Stimulated activated CD8-positive, alpha-beta memory T cell treated with anti-CD3 and anti-CD28 coated beads, Interleukin-2, amount 100 ng/mL, for 48 hours (primary cell): Measurements from ENCODE around the gene PPM1M.
A peak's percentile ranks its signal among the peaks of the same experiment; 100 is the strongest.

Experiments
- DNase-seq, 2 donors: peaks; one replicate each; pipeline ENCODE4 v3.0.0-alpha.2; 2020; ENCODE audit warnings: low read depth in 2 of 2

The PPM1M gene

GRCh38 chr3:52216585-52217408, 28.8 kb upstream of the PPM1M start:
- no peak for DNase-seq

- DNase-seq = no peak
Measured at GRCh38 chr3:52217409-52217805, 28.2 kb upstream of the PPM1M start.

GRCh38 chr3:52218026-52218425, 27.5 kb upstream of the PPM1M start:
- no peak for DNase-seq

DNA sequence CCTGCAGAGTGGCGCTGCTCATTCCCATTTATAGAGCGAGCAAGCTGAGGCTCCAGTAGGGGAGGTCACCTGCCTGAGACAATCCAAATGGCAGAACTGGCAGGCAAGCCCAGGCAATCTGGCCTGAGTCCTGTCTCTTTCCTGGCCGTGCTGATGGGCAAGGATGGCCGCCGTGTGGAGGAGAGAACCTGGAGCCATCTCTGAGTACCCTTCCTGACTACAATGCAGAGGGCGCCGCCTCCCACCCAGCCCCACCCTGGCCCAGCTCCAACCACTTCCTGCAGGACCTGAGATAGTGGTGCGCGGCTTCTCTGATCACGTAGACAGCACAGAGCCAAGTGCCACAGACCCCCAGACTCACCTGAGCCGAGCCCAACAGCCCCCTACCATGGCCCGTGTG, 27.1 kb upstream of the PPM1M start:
- no peak for DNase-seq

DNA sequence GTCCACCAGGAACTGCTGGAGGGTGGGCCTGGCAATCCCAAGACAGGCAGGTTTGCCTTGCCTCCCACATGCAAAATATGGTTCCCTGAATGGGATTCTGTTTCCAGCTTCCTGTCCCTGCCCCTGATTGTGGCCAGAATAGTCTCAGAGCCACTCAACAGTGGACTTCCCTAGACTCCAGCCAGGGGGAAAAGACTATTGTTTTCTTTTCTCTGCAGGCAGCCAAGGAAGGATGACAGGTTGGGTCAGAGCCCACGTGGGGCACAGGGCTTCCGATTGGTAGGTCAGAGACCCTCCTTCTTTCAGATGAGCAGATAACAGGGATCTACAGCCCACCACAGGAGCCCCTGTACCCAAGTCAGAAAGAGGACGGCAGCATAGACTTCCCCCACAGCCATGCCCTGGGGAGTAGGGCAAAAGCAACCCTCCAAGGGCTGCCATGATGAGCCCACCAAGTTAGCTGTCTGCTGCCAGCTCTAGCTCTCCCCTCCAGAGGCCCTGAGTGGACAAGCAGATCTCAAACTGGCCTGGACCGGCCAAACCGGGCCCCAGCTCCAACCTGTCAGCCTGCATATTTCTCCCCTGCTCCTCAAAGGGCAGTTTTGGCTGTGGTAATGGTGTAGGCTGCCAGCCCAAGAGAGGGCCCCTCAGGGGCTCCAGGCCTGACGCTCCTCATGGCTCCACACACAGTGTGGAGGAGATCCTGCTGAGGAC, 26.5 kb upstream of the PPM1M start:
- no peak for DNase-seq

DNA sequence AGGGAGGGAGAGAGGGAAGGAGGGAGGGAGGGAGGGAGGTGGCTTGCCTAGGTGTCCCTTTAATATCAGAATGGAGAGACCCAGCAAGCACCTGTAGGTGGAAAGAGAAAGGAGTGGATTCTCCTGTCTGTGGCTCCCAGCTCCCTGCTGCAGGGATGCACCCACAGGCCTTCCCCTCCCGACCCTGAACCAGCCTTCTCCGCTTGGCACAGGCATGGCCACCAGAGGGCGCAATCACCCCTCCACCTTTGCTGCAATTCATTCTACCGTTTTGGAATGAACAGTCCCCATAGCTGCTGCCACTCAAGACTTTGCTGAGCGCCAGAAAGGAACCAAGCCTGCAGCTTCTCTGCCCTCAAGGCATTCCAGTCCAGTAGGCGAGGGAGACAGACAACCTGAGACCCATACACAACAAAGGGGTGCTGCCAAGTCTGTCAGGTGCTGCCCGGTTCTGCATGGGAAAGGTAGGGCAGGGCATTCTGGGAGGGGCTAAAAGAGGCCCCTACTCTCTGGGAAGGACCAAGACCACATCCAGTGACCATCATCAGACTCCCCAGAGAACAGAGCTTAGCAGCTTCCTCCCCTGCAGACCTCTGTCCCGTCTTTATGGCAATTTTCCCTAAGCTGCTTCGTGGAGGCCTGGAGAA, 25.1 kb upstream of the PPM1M start:
- peak; percentile 80 to 89 for DNase-seq

- DNase-seq = no peak
Measured at GRCh38 chr3:52221141-52221562, 24.4 kb upstream of the PPM1M start.

- no peak for DNase-seq
Measured at GRCh38 chr3:52221563-52222318, 23.8 kb upstream of the PPM1M start.

- no peak for DNase-seq
Measured at GRCh38 chr3:52222319-52223221, 23.0 kb upstream of the PPM1M start.

- DNase-seq = no peak
Measured at GRCh38 chr3:52223449-52224408, 21.8 kb upstream of the PPM1M start.

DNA sequence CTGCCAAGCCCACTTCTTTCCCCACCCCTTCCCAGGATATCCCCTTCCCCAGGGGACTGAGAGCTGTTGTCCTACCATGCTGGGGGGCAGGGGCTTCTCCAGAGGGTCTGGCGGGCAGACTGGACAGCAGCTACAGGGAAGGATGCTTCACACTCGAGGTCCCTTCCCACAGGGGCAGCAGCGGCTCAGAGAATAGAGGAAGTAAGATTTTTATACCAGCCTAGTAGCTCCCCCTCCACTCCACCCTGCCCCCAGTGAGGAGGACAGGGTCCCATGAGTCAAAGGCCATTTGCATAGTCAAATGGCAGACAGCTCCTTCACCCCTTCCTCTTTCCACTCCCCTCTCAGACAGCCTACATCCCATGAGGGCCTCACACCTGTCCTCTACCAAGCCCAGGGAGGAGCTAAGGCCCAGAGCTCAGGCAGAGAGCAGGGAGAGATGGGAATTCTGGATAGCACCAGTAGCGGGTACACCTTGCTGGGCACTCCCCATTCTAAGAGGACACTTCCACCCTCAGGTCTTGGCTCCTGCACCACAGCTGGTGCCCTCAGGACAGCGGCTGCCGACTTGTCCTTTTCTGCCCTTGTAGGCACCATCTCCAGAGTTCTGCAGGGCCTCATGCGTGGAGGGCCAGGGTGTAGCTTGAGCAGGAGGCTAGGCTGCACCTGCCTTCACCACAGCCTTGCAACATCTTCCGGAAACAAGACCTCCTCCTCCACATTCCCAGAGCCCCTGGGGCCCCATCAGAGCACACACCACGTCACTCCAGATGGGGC, 19.9 kb upstream of the PPM1M start, which contains the start of gene TLR9:
Gene TLR9 (minus strand): TSS at position 194 of the 777 bp plus-strand sequence. CDS start 116 bp downstream, at position 78.
- DNase-seq = no peak

DNA sequence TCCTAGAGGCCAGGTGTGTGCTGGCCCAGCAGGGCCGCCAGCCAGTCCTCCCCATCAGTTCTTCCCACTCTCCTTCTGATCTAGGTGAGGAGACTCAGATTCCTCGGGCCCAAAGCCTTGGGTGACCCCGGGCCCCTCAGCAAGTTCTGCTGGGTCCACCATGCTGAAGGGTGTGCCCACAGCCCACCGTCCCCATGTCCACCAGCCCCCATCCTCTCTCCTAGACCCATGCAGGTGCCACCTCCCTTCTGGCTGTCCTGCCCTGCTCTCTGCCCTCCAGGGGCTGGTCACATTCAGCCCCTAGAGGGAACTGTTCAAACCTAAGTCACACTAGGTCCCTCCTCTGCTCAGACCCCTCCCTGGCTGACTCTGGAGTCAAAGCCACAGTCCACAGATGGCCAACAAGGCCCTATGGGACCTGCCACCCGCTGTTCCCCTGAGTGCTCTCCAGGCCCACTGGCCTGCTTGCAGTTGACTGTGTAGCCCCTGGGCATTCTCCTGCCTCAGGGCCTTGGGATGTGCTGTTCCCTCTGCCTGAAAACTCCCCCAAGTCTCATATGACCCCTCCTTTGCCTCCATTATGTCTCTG, 19.2 kb upstream of the PPM1M start:
- DNase-seq = no peak

GRCh38 chr3:52227117-52227516, 18.4 kb upstream of the PPM1M start:
- no peak for DNase-seq

DNA sequence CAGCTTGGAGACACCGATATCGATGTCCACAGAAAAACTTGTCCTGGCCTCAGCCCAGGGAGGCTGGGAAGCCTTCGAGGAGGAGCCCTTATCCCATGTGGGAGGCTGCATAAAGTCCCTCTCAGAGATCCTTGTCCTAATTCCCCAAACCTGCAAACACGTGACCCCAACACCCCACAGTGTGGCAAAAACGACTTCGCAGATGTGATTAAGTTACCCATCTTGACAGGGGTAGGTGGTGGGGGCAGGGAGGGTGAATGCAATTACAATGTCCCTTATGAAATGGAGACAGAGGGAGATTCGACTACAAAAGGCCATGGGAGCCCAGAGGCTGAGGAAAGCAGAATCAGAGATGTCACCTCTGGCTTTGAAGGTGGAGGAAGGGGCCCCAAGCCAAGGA, 17.8 kb upstream of the PPM1M start:
- DNase-seq = no peak

DNA sequence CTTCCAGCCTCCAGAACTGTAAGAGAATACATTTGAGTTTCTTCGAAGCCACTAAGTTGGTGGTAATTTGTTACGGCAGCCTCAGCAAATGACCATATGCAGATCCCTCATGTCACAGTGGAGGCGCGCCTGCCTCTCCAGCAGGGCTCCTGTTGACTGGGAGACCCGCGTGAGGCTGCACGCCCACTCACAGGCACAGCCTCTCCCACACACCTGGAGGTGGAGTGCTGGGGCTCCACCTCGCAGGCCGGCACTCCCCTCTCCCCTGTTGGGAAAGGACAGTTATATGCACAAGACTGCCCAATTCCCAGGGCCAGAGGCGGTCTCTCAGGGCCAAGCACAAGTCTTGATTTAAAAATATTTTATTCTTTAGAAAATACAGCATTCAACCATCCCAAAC, 17.3 kb upstream of the PPM1M start:
- no peak for DNase-seq

- no peak for DNase-seq
Measured at GRCh38 chr3:52228751-52229291, 16.7 kb upstream of the PPM1M start.

GRCh38 chr3:52229656-52230055, 15.9 kb upstream of the PPM1M start:
- no peak for DNase-seq

- no peak for DNase-seq
Measured at GRCh38 chr3:52230461-52230860, 15.1 kb upstream of the PPM1M start.
